H1 (cell line): ENCODE data around the gene OR6N2. TPM values are rescaled to one million over a fixed set of nuclear protein-coding genes. Genes with fewer than 3 reads are reported as not detected.

Source experiments
- NRF1 ChIP-seq: IDR thresholded peaks from 2 replicates; pipeline ENCODE4 v1.6.1; 2011; ENCODE audit warnings: mild to moderate bottlenecking, low read depth, low read length, improper control_type of control experiment
- SIX5 ChIP-seq: IDR thresholded peaks from 2 replicates; pipeline ENCODE4 v1.6.1; 2011; ENCODE audit warnings: mild to moderate bottlenecking, low read depth, low read length
- TCF12 ChIP-seq: IDR thresholded peaks from 2 replicates; pipeline ENCODE4 v1.6.1; 2011; ENCODE audit warnings: low read depth, mild to moderate bottlenecking, low read length
- YY1 ChIP-seq: IDR thresholded peaks from 2 replicates; pipeline ENCODE4 v1.6.1; 2011; ENCODE audit warnings: low read depth, mild to moderate bottlenecking, low read length
- polyA plus RNA-seq, 7 experiments: library from polyadenylated mRNA; depleted of rRNA in 3 of 7; stranded (reverse) in 5 of 7; unstranded in 2 of 7; fragments of >200 nt in 5 of 7; fragments of 200-250 nt in 2 of 7; gene quantifications; 1 replicate in 5 of 7; 2 replicates in 1 of 7; 4 replicates in 1 of 7; pipeline versions ENCODE4 v1.2.1 to v1.2.3, GENCODE V29; 2011 to 2013; ENCODE audit warnings: missing spikeins in 2 of 7, mixed read lengths in 2 of 7
- total RNA-seq: library from RNA; stranded (reverse); fragmentation: NEBNext Ultra II Directional; extraction: Animal tissue kit (Norgen Biotek cat#: 25700); gene quantifications from 2 replicates; pipeline ENCODE4 v1.2.1, GENCODE V29; 2021

The OR6N2 gene
- total and polyA plus RNA-seq, 2 of the 8 experiments (the other 6 are each of a cell fraction or from before 2014, with no cell fraction given): not detected

DNA sequence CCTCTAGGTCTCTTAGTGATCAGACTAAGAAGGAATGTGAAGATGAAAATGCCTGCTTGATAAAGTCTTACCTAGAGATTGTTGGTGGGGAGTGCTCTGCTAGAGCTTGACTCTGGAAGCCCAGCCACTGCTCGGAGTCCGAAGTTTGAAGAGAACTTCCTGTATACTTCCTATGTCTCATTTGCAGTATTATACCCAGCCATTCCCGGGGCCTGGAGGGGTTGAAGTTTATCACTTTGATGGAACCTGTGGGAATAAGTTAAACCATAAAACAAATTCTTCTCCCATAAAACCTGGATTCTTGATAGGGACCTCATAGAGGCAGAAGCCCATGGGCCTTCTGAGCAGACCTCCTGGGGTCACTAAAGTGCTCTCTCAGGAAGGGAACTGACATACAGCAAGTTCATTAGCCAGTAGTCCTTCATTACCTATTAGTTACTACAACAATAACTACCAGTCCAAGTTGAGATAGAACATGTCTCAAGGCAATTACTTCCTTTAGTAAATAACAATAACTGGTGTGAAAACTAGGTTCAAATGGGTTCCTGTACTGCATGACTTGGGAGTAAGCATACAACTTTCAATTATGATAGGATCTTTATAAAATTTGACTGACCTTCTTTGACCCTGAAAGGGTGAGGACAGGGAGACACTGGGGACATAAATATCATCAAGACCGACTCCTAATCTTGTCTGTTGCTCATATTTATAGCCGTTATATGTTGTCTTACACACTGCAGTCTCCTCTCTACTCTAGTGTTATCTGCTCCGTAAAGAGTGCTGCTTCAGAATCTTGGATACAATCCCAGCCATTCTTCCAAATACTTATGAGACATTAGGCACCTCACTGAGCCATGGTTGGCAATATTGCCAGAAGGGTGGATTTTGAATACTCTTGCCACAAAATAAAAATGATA is 8.8 kb downstream of the OR6N2 start, which contains the start of gene OR6N1 (continued):
- TF ChIP-seq TCF12: no peak
- no peak for TF ChIP-seq YY1
- no peak for TF ChIP-seq SIX5
- no peak for TF ChIP-seq NRF1
